Ureter (tissue), 1 donor: ENCODE data around the gene DBH. TPM values are rescaled to one million over a fixed set of nuclear protein-coding genes. Genes with fewer than 3 reads are reported as not detected.

Experiments
- DNase-seq: peaks from one replicate; pipeline ENCODE4 v3.0.0-alpha.2; 2020; ENCODE audit warnings: low spot score
- total RNA-seq: library from RNA; stranded (reverse); gene quantifications from one replicate; pipeline ENCODE4 v1.2.4, GENCODE V29; 2023
- donor health status: DM: yes; HTN: yes; CAD: no.

Gene DBH
- total RNA-seq = not detected

GRCh38 chr9:133635533-133636531 lies at the start of gene DBH:
Gene DBH, plus strand, starts transcription at chr9:133636363. Its CDS starts 9 bp downstream, at chr9:133636372.
- no peak for DNase-seq

GRCh38 chr9:133587051-133587450 lies 49.1 kb upstream of the DBH start:
- no peak for DNase-seq

- no peak for DNase-seq
Observed at GRCh38 chr9:133587466-133587865, 48.7 kb upstream of the DBH start.

DNA sequence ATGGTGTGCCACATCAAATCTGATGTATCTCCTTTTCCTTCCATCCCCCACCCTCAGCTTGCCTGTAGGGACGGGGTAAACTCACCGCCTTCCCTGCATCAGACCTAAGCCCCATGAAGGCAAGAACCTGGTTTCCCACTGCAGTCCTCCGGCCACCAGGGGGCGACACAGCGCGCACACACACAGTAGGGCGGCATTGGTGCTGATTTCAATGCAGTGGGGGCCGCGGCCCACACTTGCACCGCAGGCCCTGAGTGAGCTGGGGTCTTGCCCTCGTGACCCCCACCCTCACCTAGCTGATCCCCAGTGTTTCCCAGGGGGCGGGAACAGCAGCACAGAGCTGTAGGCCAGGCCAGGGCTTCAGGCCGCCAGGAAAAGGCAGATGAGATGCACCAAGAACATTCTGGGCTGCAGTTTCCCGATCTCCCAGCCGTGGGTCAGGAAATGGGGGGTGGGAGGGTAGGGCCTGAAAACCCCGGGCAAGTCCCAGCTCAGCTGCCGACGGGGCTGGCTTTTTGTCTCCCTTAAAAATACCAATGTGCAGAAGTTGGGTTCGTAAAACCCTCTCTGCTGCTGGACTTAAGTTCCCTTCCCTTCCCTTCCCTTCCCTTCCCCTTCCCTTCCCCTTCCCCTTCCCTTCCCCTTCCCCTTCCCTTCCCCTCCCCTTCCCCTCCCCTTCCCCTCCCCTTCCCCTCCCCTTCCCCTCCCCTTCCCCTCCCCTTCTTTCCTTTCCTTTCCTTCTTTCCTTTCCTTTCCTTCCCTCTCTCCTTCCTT lies 46.5 kb upstream of the DBH start:
- DNase-seq = no peak

GRCh38 chr9:133590231-133590855 lies 45.8 kb upstream of the DBH start:
- DNase-seq = no peak

GRCh38 chr9:133591116-133591910 lies 44.9 kb upstream of the DBH start:
- DNase-seq = no peak

DNA sequence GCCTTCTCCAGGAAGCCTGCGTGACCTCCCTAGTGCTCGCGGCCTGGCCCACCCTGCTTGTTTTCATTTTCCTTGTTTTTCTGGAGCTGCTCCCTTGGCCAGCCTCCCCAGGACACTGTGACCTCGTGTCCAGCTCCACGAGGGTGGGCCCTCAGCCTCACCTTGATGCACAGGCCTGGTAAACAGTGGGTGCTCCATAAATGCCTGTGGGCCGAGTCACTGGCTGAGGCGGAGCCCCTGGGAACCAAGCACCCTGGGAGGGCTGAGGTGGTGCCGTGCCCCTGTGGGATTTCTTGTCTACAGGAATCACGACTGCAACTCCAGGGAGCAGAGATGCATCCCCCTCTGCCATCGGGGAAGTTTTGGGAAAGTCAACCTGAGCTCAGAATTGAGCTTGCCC lies 44.2 kb upstream of the DBH start:
- no peak for DNase-seq

DNA sequence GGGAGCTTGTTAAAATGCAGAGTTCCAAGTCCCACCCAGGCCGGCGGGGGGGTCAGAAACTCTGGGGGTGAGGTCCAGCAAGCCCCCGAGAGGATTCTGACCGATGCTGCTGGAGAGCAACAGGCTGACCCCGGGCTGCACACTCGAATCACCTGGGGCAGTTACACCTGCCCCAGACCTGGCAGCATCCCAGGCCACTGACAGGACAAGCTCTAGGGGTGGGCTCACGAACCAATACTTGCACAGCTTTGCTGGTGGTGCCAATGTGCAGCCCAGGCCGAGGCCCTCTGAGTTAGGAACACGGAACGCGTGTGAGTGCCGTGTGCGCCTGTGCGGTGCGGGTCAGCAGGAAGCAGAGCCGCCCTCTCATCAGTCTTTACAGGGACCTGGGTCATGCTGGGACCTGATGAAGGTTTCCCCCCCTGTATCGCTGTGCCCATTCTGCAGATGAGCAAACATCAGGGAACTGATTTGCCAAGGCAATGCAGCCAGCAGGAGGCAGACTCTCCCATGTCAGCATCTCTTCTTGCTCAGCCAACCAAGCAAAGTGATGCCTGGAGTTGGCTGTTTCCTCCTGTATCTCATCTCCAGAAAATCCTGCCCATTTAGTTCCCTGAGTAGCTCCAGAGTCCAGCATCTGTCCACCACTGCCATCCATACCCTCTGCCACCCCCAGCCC lies 43.3 kb upstream of the DBH start:
- no peak for DNase-seq

- DNase-seq = no peak
Observed at GRCh38 chr9:133593587-133594253, 42.4 kb upstream of the DBH start.

DNA sequence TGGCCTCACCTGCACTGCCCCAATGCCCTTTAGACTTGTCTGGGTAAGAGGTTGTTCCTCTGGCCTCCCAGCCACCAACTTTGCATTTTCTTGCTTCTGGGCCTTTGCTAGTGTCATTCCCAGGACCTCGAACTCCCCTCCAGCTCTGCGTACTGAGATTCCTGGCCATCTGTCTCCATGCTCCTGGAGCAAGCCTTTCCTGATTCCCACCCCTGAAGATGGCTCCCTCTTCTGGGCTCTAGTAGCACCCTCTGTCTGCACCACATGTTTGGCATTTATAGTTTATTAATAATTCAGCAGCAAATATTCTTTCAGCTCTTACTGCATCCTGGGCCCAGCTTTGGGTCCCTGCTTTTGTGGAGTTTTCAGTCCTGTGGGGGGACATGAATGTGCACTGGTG lies 41.9 kb upstream of the DBH start:
- no peak for DNase-seq

DNA sequence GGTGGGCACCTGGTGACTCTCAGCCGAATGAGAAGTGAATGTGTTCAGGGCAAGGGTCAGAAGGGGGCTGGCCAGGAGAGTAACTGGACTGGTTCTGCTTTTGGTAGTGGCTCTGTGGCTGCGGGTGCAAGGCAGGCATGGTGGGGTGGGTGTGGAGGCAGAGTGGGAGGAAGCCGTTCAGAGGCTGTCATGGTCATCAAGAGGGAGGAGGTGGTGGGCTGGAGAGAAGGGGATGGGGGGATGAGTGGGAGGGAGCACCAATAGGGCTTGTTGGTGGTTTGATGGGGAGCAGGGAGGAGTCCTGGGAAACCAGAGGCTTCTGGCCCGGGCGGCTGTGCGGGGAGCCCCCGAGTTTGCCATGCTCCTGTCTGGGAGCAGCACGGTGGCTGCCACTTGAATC lies 40.3 kb upstream of the DBH start:
- DNase-seq = no peak

DNA sequence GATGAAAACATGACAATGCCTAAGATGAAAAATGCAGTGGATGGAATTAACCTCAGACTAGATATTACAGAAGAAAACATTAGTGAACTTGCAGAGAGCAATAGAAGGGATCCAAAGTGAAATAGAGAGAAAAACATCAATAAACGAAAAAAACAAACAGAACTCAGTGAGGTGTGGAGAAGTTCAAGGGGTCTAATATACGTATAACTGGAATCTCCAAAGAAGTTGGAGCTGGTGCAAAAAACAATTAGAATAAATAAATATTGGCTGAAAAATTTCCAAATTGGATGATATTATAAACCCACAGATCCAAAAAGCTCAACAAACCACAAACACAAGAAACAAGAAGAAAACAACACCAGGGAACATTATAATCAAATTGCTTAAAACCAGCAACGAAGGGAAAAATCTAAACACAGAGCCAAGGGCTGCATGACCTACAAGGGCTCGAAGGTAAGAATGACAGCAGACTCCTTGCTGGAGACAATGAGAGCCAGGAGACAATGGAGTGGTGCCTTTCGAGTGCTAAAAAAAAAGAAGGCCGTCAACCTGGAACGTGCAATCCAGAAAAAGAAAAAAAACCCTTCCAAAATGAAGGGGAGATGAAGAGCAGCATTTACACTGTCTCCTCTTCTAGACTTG lies 38.7 kb upstream of the DBH start:
- DNase-seq = no peak

DNA sequence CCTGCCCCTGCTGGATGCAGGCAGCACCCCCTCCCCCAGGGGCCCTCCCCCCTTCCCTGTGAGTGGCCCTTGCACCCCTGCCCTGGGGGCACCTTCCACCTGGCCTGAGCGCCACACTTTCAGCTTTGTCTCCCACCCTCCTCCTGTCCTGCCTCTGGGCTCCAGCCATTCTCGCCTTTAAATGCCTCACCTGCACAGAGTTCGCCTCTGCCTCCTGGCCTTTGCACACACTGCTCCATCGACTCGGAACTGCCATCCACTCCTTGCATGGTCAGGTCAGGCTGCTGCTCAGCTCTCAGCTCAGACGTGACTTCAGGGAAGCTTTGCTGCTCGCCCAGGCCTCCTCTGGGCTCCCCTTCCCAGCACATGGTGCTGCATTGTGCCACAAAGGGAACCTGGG lies 37.2 kb upstream of the DBH start:
- no peak for DNase-seq

DNA sequence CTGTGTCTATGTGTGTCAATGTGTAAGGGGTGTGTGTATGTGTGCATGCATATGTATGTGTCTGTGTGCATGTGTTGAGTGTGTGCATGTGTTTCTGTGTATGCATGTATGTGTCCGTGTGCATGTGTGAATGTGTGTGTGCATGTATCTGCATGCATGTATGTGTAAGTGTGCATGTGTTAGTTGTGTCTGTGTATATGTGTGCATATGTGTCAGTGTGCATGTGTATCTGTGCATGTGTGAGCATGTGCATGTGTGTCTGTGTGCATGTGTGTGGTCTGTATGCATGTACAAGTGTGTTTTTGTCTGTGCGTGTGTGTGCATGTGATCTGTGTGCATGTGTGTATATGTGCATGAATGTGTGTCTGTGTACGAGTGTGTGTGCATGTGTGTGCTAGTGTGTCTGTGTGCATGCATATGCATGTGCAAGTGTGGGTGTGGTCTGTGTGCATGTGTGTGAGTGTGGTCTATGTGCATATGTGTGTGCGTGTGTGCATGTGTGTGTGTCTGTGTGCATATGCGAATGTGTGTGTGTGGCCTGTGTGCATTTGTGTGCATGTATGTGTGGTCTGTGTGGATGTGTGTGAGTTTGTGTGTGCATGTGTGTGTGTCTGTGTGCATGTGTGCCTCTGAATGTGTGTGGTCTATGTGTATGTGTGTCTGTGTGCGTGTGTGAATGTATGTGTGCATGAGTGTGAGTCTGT lies 36.5 kb upstream of the DBH start:
- DNase-seq = no peak

- no peak for DNase-seq
Observed at GRCh38 chr9:133600739-133601138, 35.4 kb upstream of the DBH start.

DNA sequence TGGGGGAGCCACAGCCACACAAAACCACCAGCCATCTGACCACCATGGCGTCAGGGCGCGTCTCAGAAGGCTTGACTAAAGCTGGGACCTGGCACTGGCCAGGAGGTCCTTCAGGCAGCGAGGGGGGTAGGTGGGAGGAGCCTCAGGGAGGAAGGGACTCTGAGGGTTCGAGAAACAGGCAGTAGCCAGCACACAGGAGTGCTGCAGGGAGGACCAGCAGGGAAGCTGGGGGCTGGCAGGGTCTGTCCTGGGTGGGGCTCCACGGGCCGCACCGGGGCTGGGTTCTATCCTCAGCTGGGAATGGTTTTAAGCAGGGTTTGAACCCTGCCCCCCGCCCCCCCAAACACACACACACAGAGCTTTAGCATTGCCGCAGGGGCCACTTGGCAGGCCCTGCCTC lies 34.4 kb upstream of the DBH start:
- no peak for DNase-seq

DNA sequence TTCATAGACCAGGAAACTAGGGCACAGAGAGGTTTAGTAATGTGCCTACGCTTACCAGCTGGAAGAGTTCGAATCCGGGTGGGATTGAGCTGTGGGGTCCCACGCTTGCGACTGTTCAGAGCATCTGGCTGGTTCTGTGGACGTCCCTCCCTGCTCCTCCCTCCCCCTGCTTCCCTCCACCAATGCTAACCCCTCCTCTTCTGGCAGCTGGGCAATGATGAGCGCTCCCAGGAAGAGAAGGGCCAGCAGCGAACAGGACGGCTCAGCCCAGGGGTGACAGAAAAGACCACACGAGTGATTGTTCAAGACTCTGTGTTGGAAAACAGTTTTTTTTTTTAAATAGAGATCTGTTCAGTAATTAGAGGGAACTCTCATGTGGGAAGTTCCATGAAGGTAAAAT lies 33.9 kb upstream of the DBH start:
- DNase-seq = no peak

DNA sequence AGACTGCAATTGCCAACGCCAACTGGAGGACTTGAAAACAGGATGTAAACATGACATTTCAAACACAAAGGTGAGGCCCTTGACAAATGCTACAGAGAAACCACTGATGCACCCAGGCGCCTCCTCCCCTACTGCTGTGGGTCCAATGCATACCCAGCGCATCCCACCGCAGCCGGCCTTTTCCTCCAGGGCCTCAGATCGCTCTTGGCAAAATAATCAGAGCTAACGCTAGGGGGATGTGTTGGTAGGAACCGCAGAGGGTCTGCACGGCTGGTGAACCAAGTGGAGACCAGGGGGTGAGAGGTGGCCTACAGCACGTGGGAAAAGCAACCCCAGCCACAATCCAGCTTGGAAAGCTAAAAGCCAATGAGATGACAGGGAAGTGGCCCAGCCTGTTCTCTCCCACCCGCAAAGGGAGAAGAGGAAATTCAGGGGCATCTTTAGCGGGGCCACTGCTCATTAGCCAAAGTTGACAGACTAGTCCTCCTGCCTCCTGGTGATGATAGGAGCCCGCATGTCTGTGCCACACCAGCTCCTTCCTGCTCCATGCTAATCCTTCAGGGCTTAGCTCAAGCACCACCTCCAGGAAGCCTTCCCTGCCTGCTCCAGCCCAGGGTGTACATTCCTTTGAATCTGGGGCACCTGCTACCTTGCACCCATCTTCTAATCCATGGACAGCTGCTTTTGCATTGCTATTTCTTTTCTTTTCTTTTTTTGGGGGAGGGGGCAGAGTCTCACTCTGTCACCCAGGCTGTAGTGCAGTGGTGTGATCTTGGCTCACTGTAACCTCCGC lies 32.8 kb upstream of the DBH start:
- no peak for DNase-seq
